A673 (cell line): ENCODE data around the gene SPATA6L. TPM values are rescaled to one million over a fixed set of nuclear protein-coding genes. Genes with fewer than 3 reads are reported as not detected.

ENCODE experiments used
- BruUV-seq: library from RNA; stranded (reverse); fragments of 400-500 nt; replicated peaks from 2 replicates; lab custom pipeline; 2021; lab: Mats Ljungman, UMichigan
- CTCF ChIA-PET: fragments of 300-600 bp; sonication (Branson Sonifier 250); formaldehyde crosslinking; loops from one replicate; lab custom pipeline; 2022; ENCODE audit warnings: antibody characterized with exemption; lab: Charles Lee
- POLR2A ChIA-PET: fragments of 300-600 bp; sonication (Branson Sonifier 250); formaldehyde crosslinking; loops from one replicate; lab custom pipeline; 2022; ENCODE audit warnings: antibody characterized with exemption; ENCODE audit not compliant: low non-redundant PET; lab: Charles Lee
- DNase-seq: peaks from one replicate; pipeline ENCODE4 v3.0.0-alpha.2; 2015; ENCODE audit warnings: low spot score
- H3K27ac ChIP-seq: fragments of 200-600 bp; sonication (generic); 2 replicates; pipeline ENCODE4 v1.5.1; 2016; ENCODE audit warnings: mixed run types, low read depth, mild to moderate bottlenecking, mixed read lengths, antibody characterized with exemption, low read length; ENCODE audit not compliant: poor library complexity, severe bottlenecking
- H3K27me3 ChIP-seq: fragments of 200-600 bp; sonication (generic); replicated peaks from 2 replicates; pipeline ENCODE4 v1.6.1; 2017; ENCODE audit warnings: mixed run types, low read depth, mild to moderate bottlenecking, mixed read lengths, antibody characterized with exemption, low read length; ENCODE audit not compliant: insufficient read depth, poor library complexity
- H3K36me3 ChIP-seq: fragments of 200-600 bp; sonication (generic); 2 replicates; pipeline ENCODE4 v1.6.1; 2016; ENCODE audit warnings: mixed run types, mild to moderate bottlenecking, mixed read lengths, antibody characterized with exemption, low read length; ENCODE audit not compliant: insufficient read depth, poor library complexity, severe bottlenecking
- H3K4me1 ChIP-seq: fragments of 200-600 bp; sonication (generic); 2 replicates; pipeline ENCODE4 v1.6.1; 2017; ENCODE audit warnings: mixed run types, mild to moderate bottlenecking, mixed read lengths, antibody characterized with exemption, low read length; ENCODE audit not compliant: insufficient read depth, poor library complexity, severe bottlenecking
- H3K4me3 ChIP-seq: fragments of 200-600 bp; sonication (generic); 2 replicates; pipeline ENCODE4 v1.5.1; 2016; ENCODE audit warnings: low read depth, mixed run types, mild to moderate bottlenecking, mixed read lengths, low read length; ENCODE audit not compliant: poor library complexity, severe bottlenecking
- H3K9me3 ChIP-seq: fragments of 200-600 bp; sonication (generic); 2 replicates; pipeline ENCODE4 v1.6.1; 2016; ENCODE audit warnings: mixed run types, low read depth, mild to moderate bottlenecking, mixed read lengths, antibody characterized with exemption, low read length; ENCODE audit not compliant: poor library complexity, severe bottlenecking
- EZH2 ChIP-seq: fragments of 200-600 bp; sonication (generic); IDR thresholded peaks from 2 replicates; pipeline ENCODE4 v1.6.1; 2017; ENCODE audit warnings: borderline replicate concordance, low read depth, mild to moderate bottlenecking, mixed read lengths, antibody characterized with exemption, low read length; ENCODE audit not compliant: poor library complexity, severe bottlenecking
- intact Hi-C: fragments of 100-400 bp; cut with micrococcal nuclease; formaldehyde crosslinking; loops from one replicate; pipeline ENCODE4 v1.10.0; 2022; ENCODE audit not compliant: unreplicated experiment
- total RNA-seq: library from RNA; stranded (reverse); gene quantifications from 2 replicates; pipeline ENCODE4 v1.2.3, GENCODE V29; 2021
- TF ChIP-seq, protein P1 (sequence below): fragments of 300-800, 200-600 bp; sonication (generic); conservative IDR thresholded peaks from 2 replicates; pipeline ENCODE4 v1.5.1; 2017; ENCODE audit warnings: low read depth, mild to moderate bottlenecking, antibody characterized with exemption, low read length, moderate library complexity, mixed read lengths

SPATA6L gene
- total RNA-seq, 1 experiment from 2014 or later: 21.2 TPM

DNA sequence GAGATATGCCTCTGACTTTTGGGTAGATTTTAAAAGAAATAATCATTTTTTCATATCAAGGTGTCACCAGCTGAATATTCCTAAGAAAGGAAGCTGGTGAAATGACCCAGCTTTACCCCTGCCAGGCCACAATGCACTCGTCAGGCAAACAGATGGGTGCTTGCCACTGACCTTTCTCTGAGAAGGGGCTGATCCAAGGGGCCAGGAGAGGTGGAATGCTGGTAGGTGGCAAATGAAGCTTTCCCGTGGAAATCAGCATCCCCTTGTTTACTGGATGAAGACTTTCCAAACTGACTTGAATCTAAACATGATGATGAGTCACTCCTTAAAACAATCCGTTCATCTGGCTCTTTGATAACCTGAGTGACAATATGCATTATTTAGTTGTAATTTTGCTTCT, 48.5 kb downstream of the SPATA6L start:
- peaks cover 37% of the 10 kb centered on the region for H3K36me3 ChIP-seq
- CTCF ChIA-PET: no interaction called here
- no peak overlapping the region for H3K4me3 ChIP-seq
- peak overlapping the region; percentile 6 for H3K27ac ChIP-seq
- BruUV-seq: no TSS peak
- TF ChIP-seq, protein P1, sequence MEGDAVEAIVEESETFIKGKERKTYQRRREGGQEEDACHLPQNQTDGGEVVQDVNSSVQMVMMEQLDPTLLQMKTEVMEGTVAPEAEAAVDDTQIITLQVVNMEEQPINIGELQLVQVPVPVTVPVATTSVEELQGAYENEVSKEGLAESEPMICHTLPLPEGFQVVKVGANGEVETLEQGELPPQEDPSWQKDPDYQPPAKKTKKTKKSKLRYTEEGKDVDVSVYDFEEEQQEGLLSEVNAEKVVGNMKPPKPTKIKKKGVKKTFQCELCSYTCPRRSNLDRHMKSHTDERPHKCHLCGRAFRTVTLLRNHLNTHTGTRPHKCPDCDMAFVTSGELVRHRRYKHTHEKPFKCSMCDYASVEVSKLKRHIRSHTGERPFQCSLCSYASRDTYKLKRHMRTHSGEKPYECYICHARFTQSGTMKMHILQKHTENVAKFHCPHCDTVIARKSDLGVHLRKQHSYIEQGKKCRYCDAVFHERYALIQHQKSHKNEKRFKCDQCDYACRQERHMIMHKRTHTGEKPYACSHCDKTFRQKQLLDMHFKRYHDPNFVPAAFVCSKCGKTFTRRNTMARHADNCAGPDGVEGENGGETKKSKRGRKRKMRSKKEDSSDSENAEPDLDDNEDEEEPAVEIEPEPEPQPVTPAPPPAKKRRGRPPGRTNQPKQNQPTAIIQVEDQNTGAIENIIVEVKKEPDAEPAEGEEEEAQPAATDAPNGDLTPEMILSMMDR: no peak
- TF ChIP-seq EZH2: no peak
- intact Hi-C loops: no loop called here
- H3K4me1 ChIP-seq: peaks cover 12% of the 10 kb centered on the region
- H3K27me3 ChIP-seq: no peaks in the 10 kb centered on the region
- POLR2A ChIA-PET: no interaction called here
- no peaks in the 10 kb centered on the region for H3K9me3 ChIP-seq
- no peak for DNase-seq

DNA sequence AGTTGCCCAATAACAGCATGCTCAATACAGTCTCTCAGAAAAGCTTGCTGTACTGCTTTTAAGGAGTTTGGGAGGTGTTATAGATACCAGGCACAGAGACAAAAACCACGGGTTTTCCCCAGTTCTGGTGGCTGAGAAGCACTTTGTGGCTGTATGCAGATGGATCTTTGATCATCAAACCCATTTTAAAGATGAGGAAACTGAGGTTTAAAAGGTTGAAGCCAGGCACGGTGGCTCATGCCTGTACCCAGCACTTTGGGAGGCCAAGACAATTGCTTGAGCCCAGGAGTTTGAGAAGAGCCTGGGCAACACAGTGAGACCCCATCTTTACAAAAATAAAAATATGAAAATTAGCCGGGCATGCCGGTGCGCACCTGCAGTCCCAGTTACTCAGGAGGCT, 50.5 kb downstream of the SPATA6L start:
- no peak for TF ChIP-seq EZH2
- TF ChIP-seq, protein P1: no peak
- H3K27ac ChIP-seq: peak overlapping the region; percentile 68
- H3K4me3 ChIP-seq: no peak overlapping the region
- CTCF ChIA-PET: no interaction called here
- intact Hi-C loops: no loop called here
- no peaks in the 10 kb centered on the region for H3K27me3 ChIP-seq
- POLR2A ChIA-PET: no interaction called here
- H3K9me3 ChIP-seq: no peaks in the 10 kb centered on the region
- no TSS peak for BruUV-seq
- peaks cover 26% of the 10 kb centered on the region for H3K36me3 ChIP-seq
- peaks cover 12% of the 10 kb centered on the region for H3K4me1 ChIP-seq
- no peak for DNase-seq

DNA sequence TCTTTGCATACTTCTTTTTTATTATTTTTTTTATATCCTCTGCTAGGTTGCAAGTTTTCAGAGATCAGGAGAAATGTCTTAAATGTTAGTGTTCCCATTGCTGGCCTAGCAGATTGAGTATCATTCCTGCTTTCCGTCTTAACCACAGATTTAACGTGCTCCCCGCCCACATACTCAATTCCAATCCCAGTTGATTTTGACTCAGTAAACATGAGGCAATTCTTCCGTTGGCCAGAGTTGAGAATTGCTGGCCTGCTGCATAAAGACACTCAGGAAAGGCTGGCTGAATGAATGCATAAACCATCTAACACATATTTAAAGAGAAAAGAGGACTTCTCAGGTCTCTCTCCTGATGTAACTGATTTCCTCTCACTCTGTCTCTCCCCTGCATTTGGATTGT, 51.0 kb downstream of the SPATA6L start:
- Histone ChIP-seq H3K36me3 (peaks cover 21% of the 10 kb centered on the region), H3K4me3 (no peak overlapping the region), H3K27me3 (no peaks in the 10 kb centered on the region), H3K9me3 (no peaks in the 10 kb centered on the region), H3K27ac (peak overlapping the region; percentile 68), H3K4me1 (peaks cover 12% of the 10 kb centered on the region)
- peak; percentile 59 for DNase-seq
- ChIA-PET CTCF (no interaction called here), POLR2A (no interaction called here)
- no TSS peak for BruUV-seq
- intact Hi-C loops: no loop called here
- TF ChIP-seq, protein P1: no peak
- TF ChIP-seq EZH2: no peak
